ENCODE results near the gene CDKAL1. TPM values are rescaled to one million over a fixed set of nuclear protein-coding genes. Genes with fewer than 3 reads are reported as not detected.
A peak's percentile ranks its signal among the peaks of the same experiment; 100 is the strongest.

CDKAL1 gene
- total RNA-seq, 1 experiment from 2014 or later, result 24.4 TPM

- no peak for DNase-seq
- Histone ChIP-seq H3K36me3 (replicated peaks; ENCODE audit: control insufficient read depth, insufficient read depth, low read length) (no peaks in the 10 kb centered on the region), H3K4me3 (ENCODE audit: insufficient read depth, low read depth, low read length) (no peak overlapping the region), H3K27me3 (ENCODE audit: control insufficient read depth, insufficient read depth, low read length) (no peaks in the 10 kb centered on the region)
These were observed 570.0 kb downstream of the CDKAL1 start for GRCh38 chr6:21104288-21104687.

- H3K27me3 ChIP-seq (ENCODE audit: control insufficient read depth, insufficient read depth, low read length), result no peaks in the 10 kb centered on the region
- DNase-seq, result no peak
- no peaks in the 10 kb centered on the region for H3K36me3 ChIP-seq (replicated peaks; ENCODE audit: control insufficient read depth, insufficient read depth, low read length)
- H3K4me3 ChIP-seq (ENCODE audit: insufficient read depth, low read depth, low read length), result no peak overlapping the region
These were observed 573.5 kb downstream of the CDKAL1 start for GRCh38 chr6:21107796-21108195.

- DNase-seq, result no peak
- Histone ChIP-seq H3K27me3 (ENCODE audit: control insufficient read depth, insufficient read depth, low read length) (no peaks in the 10 kb centered on the region), H3K4me3 (ENCODE audit: insufficient read depth, low read depth, low read length) (no peak overlapping the region), H3K36me3 (replicated peaks; ENCODE audit: control insufficient read depth, insufficient read depth, low read length) (no peaks in the 10 kb centered on the region)
These were observed 575.3 kb downstream of the CDKAL1 start for GRCh38 chr6:21109391-21110178.

GRCh38 chr6:21110684-21111083 lies 576.4 kb downstream of the CDKAL1 start:
- no peaks in the 10 kb centered on the region for H3K36me3 ChIP-seq (replicated peaks; ENCODE audit: control insufficient read depth, insufficient read depth, low read length)
- no peak overlapping the region for H3K4me3 ChIP-seq (ENCODE audit: insufficient read depth, low read depth, low read length)
- no peak for DNase-seq

GRCh38 chr6:21111093-21111725 lies 577.0 kb downstream of the CDKAL1 start:
- Histone ChIP-seq H3K36me3 (replicated peaks; ENCODE audit: control insufficient read depth, insufficient read depth, low read length) (no peaks in the 10 kb centered on the region), H3K4me3 (ENCODE audit: insufficient read depth, low read depth, low read length) (no peak overlapping the region), H3K27me3 (ENCODE audit: control insufficient read depth, insufficient read depth, low read length) (no peaks in the 10 kb centered on the region)
- DNase-seq, result peak; percentile 44

More at GRCh38 chr6:21110684-21111083, 576.4 kb downstream of the CDKAL1 start:
- no peaks in the 10 kb centered on the region for H3K27me3 ChIP-seq (ENCODE audit: control insufficient read depth, insufficient read depth, low read length)

GRCh38 chr6:21115111-21115510 lies 580.9 kb downstream of the CDKAL1 start:
- DNase-seq, result no peak
- Histone ChIP-seq H3K36me3 (replicated peaks; ENCODE audit: control insufficient read depth, insufficient read depth, low read length) (no peaks in the 10 kb centered on the region), H3K4me3 (ENCODE audit: insufficient read depth, low read depth, low read length) (no peak overlapping the region)

GRCh38 chr6:21116736-21117135 lies 582.5 kb downstream of the CDKAL1 start:
- Histone ChIP-seq H3K4me3 (ENCODE audit: insufficient read depth, low read depth, low read length) (no peak overlapping the region), H3K36me3 (replicated peaks; ENCODE audit: control insufficient read depth, insufficient read depth, low read length) (no peaks in the 10 kb centered on the region), H3K27me3 (ENCODE audit: control insufficient read depth, insufficient read depth, low read length) (no peaks in the 10 kb centered on the region)
- DNase-seq, result no peak

More at GRCh38 chr6:21115111-21115510, 580.9 kb downstream of the CDKAL1 start:
- no peaks in the 10 kb centered on the region for H3K27me3 ChIP-seq (ENCODE audit: control insufficient read depth, insufficient read depth, low read length)

- DNase-seq, result no peak
These were observed 584.0 kb downstream of the CDKAL1 start for GRCh38 chr6:21118216-21118780.

GRCh38 chr6:21121636-21122136 lies 587.4 kb downstream of the CDKAL1 start:
- Histone ChIP-seq H3K27me3 (ENCODE audit: control insufficient read depth, insufficient read depth, low read length) (no peaks in the 10 kb centered on the region), H3K36me3 (replicated peaks; ENCODE audit: control insufficient read depth, insufficient read depth, low read length) (no peaks in the 10 kb centered on the region), H3K4me3 (ENCODE audit: insufficient read depth, low read depth, low read length) (no peak overlapping the region)
- no peak for DNase-seq

More at GRCh38 chr6:21118216-21118780, 584.0 kb downstream of the CDKAL1 start:
- Histone ChIP-seq H3K27me3 (ENCODE audit: control insufficient read depth, insufficient read depth, low read length) (no peaks in the 10 kb centered on the region), H3K4me3 (ENCODE audit: insufficient read depth, low read depth, low read length) (no peak overlapping the region), H3K36me3 (replicated peaks; ENCODE audit: control insufficient read depth, insufficient read depth, low read length) (no peaks in the 10 kb centered on the region)

- Histone ChIP-seq H3K4me3 (ENCODE audit: insufficient read depth, low read depth, low read length) (no peak overlapping the region), H3K27me3 (ENCODE audit: control insufficient read depth, insufficient read depth, low read length) (no peaks in the 10 kb centered on the region), H3K36me3 (replicated peaks; ENCODE audit: control insufficient read depth, insufficient read depth, low read length) (no peaks in the 10 kb centered on the region)
- DNase-seq, result no peak
These were observed 589.5 kb downstream of the CDKAL1 start for GRCh38 chr6:21123507-21124436.

GRCh38 chr6:21128601-21129000 lies 594.3 kb downstream of the CDKAL1 start:
- DNase-seq, result no peak
- H3K27me3 ChIP-seq (ENCODE audit: control insufficient read depth, insufficient read depth, low read length), result no peaks in the 10 kb centered on the region
- no peak overlapping the region for H3K4me3 ChIP-seq (ENCODE audit: insufficient read depth, low read depth, low read length)
- H3K36me3 ChIP-seq (replicated peaks; ENCODE audit: control insufficient read depth, insufficient read depth, low read length), result no peaks in the 10 kb centered on the region

GRCh38 chr6:21131406-21131805 lies 597.1 kb downstream of the CDKAL1 start:
- Histone ChIP-seq H3K27me3 (ENCODE audit: control insufficient read depth, insufficient read depth, low read length) (no peaks in the 10 kb centered on the region), H3K4me3 (ENCODE audit: insufficient read depth, low read depth, low read length) (no peak overlapping the region), H3K36me3 (replicated peaks; ENCODE audit: control insufficient read depth, insufficient read depth, low read length) (no peaks in the 10 kb centered on the region)
- no peak for DNase-seq

GRCh38 chr6:21132446-21132845 lies 598.2 kb downstream of the CDKAL1 start:
- no peaks in the 10 kb centered on the region for H3K36me3 ChIP-seq (replicated peaks; ENCODE audit: control insufficient read depth, insufficient read depth, low read length)
- no peaks in the 10 kb centered on the region for H3K27me3 ChIP-seq (ENCODE audit: control insufficient read depth, insufficient read depth, low read length)
- no peak for DNase-seq
- H3K4me3 ChIP-seq (ENCODE audit: insufficient read depth, low read depth, low read length), result no peak overlapping the region

All from H7 (cell line).